TTC549 (cell line): ENCODE measurements around the gene PCNP.
"Not testable (repeated sequence)": the region's sequence is repeated elsewhere in the genome, so short reads cannot be mapped to it uniquely, and the experiment has no call there.

Experiments used
- FAIRE-seq: peaks from 2 replicates; lab custom pipeline; 2012; peaks lifted over from hg19 to GRCh38; lab: Jason Lieb, UNC

Gene PCNP

GRCh38 chr3:101633186-101633585 lies 59.2 kb downstream of the PCNP start:
- FAIRE-seq, result no peak

GRCh38 chr3:101634591-101635196 lies 60.7 kb downstream of the PCNP start:
- no peak for FAIRE-seq

GRCh38 chr3:101635345-101635744 lies 61.4 kb downstream of the PCNP start:
- FAIRE-seq, result no peak

DNA sequence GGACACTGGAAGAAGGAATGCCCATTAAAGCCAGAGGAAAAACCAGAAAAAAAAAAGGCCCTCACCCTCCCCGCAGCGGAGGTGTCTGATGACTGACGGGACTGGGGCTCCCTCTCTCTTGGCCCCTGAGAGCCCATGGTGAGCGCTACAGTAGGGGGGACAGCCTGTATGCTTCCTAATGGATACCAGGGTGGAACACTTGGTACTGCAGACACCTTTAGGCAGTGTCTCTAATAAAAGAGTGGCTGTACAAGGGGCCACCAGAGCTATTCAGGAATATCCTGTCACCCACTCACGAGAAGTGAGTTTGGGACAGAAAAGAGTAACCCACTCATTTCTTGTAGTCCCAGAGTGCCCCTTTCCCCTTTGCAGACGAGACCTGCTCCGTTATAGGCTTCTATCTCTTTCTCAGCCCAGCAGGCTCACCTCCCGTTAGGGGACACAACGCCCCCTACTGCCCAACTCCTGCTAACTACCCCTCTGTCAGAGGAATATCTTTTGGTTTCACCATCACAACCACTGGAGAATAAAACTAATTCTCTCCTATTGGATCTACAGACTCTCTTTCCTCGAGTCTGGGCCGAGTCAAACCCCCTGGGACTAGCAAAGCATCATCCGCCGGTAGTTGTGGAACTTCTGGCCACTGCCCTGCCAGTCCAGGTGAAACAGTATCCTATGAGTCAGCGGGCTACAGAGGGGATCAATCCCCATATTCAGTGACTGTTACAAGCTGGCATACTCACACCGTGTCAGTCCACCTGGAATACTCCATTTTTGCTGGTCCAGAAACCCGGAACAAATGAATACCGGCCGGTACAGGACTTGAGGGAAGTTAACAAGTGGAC lies 62.2 kb downstream of the PCNP start:
- FAIRE-seq, result no peak

DNA sequence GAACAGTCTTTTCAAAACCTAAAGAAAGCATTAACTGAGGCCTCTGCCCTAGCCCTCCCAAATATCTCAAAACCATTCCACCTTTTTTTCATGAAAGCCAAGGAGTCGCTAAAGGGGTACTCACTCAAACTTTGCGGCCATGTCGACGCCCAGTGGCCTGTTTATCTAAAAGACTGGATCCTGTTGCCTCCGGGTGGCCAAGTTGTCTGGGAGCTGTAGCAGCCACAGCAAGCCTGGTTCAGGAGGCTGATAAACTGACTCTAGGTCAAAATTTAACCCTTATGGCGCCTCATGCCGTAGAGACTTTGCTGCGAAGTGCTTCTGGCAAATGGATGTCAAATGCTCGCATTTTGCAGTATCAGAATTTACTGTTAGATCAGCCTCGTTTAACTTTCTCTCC lies 63.5 kb downstream of the PCNP start:
- FAIRE-seq, result no peak

- no peak for FAIRE-seq
These were observed 64.3 kb downstream of the PCNP start for GRCh38 chr3:101638261-101638745.

GRCh38 chr3:101639280-101639963 lies 65.4 kb downstream of the PCNP start:
- FAIRE-seq, result no peak

- FAIRE-seq, result no peak
These were observed 66.3 kb downstream of the PCNP start for GRCh38 chr3:101640256-101640655.

- FAIRE-seq, result not testable (repeated sequence)
These were observed 67.6 kb downstream of the PCNP start for GRCh38 chr3:101641397-101642115.

- no peak for FAIRE-seq
These were observed 68.5 kb downstream of the PCNP start for GRCh38 chr3:101642441-101642840.

DNA sequence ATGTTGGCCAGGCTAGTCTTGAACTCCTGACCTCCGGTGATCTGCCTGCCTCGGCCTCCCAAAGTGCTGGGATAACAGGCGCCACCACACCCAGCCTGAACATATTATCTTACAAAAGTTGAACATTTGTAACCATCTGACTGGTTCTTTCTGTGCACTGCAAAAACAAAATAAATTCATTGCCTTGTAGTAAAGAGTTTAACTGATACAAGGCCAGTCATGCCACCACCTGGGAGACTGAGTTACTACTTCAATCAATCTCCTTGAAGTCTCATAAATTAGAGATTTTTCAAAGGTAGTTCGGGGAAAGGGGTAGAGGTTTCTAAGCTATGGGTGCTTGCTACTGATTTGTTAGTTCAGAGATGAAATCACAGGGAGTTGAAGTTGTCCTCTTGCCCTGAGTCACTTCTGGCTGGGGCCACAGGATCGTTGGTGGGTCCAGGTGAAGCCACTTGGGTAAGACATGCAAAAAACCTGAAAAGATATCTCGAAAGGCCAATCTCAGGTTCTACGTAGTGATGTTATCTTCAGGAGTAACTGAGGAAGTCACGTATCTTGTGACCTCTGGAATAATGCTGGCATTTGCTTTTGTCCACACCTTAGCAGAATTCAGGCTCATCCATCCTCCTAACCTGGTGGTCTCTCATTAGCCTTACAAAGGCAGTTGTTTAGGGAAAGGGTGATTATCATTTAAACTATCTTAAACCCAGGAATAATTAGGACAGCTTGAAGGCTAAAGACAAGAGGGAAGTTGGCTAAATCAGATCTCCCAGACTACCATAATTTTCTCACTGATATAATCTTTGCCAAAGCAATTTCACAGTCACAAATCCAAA lies 69.2 kb downstream of the PCNP start:
- FAIRE-seq, result no peak
